Activated naive CD4-positive, alpha-beta T cell treated with anti-CD3 and anti-CD28 coated beads, Interleukin-2, amount 50 U/mL, for 16 hours (primary cell): ENCODE measurements around the gene PLXNB1.

ENCODE experiments used
- DNase-seq: peaks from one replicate; pipeline ENCODE4 v3.0.0-alpha.2; 2020

The PLXNB1 gene

DNA sequence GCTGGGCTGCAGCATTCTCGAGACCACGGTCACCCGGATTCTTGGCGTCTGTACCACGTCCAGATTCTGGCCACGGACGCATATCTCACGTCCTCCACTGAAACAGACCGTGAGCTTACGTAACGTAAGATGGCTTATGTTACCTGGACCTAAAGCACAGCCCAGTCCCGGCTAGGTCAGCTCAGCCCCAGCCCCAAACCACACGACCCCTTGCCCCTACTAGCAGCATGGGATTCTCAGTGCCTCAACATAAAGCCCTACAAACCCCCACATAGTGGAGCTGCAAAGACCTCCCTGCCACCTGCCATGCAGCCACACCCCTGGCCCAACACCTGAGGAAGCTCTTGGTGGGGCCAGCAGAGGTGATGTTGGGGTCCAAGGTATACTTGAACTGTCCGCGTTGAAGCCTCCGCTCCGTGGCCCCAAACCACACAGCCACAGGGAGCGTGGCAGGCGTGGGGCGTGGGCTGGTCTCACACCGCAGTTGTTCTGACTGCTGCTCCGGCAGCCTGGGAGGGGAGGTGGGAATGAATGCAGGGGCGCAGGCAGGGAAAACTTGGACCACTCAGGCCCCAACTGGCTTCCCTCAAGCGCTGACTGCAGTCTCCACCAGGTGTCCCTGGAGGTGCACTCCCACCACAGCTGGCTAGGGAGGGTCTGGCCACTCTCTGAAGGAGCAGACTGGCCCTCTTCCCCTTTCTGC is 14.5 kb downstream of the PLXNB1 start:
- no peak for DNase-seq

GRCh38 chr3:48414376-48415250 is 15.3 kb downstream of the PLXNB1 start:
- DNase-seq: no peak

DNA sequence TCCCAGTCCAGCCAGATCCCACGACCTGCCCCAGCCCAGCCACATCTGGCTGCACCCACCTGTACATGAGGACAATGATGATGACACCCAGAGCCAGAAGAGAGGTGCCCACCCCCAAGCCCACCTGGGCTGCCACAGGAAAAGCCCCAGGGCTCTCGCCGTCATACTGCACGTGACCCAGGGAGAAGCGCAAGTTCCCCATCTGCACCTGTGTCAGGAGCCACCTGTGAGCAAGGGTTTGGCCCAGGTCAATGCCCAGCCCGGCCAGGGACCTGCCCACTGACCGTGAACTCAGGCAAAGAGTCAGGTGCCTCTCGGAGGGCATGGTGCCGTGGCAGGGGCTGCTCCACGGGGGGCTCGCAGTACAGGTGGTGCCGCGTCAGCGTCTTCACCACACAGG is 16.3 kb downstream of the PLXNB1 start:
- no peak for DNase-seq

- DNase-seq: no peak
Measured at GRCh38 chr3:48413086-48413485, 16.8 kb downstream of the PLXNB1 start.

DNA sequence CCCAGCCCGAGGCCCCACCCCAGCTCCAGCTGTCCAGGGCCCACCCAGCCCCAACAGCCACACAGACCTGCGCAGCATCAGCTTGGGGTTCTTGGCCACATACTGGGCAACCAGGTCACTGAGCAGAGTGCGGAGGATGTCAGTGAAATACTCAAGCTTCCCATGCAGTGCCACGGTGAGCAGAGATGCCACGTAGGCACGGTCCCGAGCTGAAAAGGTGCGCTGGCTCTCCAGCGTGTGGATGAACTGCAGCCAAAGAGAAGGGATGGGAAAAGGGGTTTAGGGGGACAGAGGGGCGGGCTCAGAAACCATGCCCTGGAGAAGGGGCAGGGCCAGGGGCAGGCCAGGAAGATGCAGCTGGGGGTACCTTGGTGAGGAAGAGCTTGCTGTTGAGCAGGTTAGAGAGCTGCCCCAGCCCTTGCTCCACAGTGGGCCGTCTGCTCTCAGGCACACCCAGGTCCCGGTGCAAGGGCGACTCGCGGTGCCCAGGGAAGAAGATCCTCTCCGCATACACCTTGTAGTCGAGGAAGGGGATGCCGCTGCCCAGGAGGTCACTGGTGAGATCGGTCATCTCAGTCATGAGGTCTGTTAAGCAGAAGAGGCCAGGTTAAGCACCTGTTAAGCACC is 17.4 kb downstream of the PLXNB1 start:
- no peak for DNase-seq

GRCh38 chr3:48411606-48412374 is 18.1 kb downstream of the PLXNB1 start:
- no peak for DNase-seq

DNA sequence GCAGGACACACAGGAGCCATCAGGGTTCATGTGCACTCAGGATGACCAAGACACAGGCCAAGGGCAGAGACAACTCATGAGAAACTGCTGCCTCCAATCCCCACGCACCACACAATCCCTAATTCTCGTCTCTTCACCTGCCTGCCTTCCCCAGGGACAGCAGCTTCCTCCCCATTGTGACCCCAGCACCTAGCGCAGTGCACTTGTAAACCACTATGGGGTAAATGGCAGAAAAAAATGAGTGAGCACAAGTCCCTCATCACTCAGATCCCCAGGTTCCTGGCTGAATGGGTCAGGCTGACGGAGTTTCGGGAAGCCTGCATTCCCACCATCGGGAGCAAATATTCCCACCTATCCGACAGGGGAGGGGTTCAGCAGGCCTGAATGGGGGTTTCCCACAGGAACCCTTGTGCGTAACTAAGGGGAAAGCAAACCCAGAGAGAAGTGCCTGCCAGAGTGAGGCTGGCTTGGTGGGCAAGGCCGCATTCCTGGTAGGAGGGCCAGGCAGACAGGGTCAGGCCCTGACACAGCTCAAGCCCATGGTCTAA is 18.8 kb downstream of the PLXNB1 start:
- DNase-seq: no peak

DNA sequence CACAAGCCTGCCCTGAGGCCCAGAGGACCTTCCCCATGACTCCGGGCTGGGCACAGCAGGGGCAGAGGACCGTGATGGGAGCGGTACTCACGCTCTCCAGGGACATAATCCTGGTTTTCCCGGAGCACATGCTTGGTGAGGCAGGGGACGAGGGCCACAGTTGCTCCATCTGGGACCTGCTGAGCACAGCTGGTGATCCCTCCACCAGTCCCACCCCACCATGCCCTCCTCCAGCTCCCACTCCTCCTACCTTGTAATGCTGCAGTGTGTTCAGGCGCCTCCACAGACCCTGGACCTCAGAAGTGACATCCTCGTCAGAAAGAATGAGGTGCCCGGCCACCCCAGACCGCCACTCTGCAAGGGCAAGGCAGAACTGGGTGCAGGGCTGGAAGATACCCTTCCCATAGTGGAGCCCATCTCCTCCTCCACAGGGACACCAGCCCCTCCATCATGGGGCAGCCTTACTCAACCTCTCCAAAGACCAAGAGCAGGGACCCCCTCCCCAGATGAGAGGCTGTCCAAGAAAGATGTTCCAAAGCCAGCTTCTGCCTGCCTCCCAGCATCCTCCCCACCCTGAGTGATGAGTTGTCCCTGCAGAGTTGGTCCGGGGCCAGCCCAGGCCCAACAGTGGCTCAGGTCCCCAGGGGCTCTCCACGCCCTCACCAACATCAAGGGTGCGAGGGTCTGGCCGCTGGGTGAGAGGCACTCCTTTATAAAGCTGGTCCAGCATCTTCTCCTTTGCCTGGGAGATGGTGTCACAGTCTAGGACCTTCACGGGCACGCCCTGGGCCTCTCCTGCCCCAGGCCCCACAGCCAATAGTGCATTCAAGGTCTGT is 19.5 kb downstream of the PLXNB1 start:
- DNase-seq: no peak

DNA sequence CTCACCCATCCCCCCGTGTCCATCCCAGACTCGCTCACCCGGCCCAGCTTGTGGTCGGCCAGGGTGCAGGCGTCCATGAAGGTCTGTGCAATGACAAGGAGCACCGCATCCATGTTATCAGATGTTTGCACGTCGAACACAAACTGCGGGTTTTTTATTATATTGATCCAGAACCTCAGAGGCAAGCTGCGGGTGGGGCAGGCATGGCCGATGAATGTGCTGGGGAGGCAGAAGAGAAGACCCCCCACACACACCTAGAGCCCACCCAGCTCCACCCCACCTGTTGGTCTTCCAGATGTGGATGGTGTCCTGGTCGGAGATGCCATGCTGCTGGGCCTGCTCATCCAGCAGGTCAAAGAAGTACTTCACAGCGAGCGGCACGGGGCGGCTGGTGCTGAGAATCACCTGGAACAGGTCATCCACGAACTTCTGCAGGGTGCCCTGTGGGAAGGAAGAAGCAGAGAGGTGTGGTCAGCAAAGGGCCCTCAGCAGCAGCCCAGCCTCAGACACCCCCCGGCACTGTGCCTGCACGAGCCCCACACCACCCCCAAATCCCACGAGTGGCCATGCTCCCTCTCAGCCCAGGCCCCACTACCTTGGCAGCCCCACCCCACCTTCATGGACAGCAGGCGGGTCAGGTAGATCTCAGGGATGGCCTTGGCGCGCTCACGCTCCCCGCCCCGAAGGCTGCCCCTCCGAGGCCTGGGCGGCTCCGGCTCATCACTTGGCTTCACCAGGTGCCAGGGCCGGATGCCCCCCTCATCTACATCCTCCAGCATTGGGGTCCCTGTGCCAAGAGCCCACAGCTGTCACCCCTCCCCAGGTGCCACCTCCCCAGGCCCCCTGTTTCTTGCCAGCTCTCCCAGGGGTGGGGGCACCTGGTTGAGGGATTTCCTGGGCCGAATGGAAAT is 20.3 kb downstream of the PLXNB1 start:
- DNase-seq: no peak

DNA sequence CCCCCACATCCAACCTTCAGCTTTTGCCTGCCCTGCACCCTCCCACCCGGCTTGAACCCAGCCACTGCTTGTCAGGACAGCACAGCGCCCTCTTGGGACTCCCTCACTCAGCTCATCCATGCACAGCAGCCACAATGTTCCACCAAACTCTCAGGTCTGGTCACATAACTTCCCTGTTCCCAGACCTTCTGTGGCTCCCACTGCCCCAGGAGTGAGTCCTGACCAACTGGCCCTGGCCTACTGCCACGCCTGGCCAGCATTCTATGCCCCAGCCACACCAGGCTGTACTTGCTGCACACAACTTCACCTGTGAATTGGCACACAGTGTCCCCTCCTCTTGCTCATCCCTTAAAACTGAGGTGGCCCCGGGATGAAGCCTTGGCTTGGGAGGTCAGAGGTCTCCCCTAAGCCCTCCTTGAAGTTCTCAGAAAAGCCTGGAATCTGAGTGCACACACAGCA is 21.0 kb downstream of the PLXNB1 start:
- DNase-seq: no peak

DNA sequence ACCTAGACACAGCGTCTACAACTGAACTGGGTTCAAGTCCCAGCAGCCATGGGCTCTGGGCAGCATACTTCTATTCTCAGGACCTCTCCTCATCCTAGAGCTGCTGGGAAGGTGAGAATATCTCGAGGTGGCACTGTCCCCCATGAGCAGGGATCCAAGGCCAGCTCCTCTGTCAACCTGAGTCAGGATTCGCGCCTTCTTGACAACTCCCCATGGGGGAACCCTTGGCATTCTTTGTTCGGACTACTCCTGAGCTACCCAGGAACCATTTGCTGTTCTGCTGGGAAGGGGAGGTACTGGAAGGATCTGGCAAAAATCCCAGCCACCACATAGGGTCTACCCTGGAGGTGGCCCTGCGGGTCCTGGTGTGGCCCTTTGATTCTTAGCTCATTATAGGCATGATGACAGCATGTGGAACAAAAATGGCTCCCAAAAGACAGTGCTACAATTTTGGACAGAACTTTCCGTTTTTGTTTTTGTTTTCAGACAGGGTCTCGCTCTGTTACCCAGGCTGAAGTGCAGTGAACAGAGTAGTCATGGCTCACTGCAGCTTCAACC is 22.3 kb downstream of the PLXNB1 start:
- DNase-seq: no peak

GRCh38 chr3:48406443-48407431 is 23.1 kb downstream of the PLXNB1 start:
- DNase-seq: no peak

DNA sequence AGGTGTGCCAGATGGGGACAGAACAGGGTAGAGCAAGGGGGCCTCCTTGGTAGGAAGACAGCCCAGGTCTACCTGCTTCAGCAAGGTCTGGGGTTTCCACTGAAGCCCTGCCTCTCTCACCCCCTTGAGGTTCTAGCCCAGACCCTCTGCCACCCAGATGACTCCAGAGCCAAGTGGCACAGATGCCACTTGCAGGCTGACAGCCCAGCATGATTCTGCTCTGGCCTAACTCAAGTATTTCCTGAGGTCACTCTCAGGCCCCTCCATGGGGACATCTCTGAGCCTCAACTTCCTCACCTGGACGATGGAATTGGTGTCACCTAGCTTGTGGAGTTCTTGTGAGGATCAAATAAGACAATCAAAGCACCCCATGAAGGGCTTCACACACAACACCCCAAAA is 23.9 kb downstream of the PLXNB1 start:
- DNase-seq: no peak

DNA sequence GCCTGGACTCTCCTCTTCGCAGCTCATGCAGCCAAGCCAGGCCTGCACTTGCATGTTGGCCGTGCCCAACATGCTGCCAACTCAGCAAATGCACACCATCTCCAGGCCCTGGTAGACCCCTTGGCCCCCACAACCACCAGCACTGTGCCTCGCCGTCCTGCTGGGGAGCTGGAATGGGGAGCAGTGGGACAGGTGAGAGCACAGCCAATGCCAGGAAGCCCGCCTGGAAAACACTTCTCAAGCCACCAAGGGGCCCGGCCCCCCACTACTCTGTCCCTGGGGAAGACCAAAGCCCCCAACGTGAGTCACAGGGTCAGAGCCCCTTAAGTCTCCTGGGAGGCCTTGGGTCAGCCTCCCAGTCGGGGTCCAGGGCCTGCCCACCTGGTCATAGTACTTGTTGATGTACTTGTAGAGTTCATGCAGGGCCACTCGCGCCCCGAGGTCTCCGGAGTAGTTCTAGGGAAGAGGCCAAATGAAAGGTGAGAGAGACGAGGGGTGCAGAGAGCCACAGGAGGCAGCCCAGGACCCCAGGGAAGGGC is 24.5 kb downstream of the PLXNB1 start:
- no peak for DNase-seq

- no peak for DNase-seq
Measured at GRCh38 chr3:48404440-48405342, 25.2 kb downstream of the PLXNB1 start.

DNA sequence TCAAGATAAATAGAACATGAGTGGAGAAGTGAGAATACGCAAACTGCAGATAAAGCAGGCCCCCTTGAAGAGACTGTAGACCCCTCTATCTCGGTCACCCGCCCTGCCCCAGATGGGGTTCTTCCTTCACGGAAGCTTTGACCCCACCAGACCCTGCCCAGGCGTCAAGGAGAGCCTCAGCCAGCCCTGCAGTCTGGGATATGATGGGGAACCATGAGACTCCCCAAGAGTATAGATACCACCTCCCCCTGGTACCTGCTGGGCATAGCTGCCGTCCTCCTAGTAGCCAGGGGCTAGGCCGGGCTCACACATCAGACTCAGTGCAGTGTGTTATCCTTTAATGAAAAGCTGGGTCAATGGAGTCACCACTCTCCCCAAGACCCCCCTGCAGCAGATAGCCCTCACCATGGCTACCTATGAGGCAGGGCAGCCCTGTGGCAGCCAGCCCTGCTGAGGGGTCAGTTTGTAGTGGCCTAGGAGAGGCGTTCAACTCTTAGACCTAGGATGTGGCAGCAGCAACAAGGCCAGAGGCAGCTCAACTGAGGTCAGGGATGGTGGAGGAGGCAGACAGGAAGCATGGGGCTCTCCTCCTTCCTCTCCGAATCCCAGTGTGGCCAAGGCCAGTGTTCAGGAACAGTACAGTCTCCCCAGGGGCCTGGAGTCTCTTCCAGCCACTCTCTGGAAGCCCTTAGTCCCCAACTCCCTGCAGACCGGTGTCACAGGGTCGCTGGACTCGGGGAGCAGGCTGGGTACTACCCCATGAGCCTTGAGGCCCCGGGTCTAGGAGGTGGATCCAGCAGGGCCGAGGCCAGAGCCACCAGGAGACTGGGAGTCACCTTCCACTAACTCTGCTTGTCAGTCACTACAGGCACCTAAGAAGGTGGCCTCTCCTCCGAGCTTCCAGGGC is 26.1 kb downstream of the PLXNB1 start:
- no peak for DNase-seq
